VCaP (cell line): ENCODE measurements around the gene EEF1A2.

ENCODE experiments used
- H3K27ac ChIP-seq: fragments of 450-650 bp; 2 replicates; pipeline ENCODE4 v1.5.1; 2017
- TF ChIP-seq, protein P1 (sequence below): fragments of 450-650 bp; conservative IDR thresholded peaks from 2 replicates; pipeline ENCODE4 v1.5.1; 2017; ENCODE audit warnings: mild to moderate bottlenecking, moderate library complexity

Gene EEF1A2

DNA sequence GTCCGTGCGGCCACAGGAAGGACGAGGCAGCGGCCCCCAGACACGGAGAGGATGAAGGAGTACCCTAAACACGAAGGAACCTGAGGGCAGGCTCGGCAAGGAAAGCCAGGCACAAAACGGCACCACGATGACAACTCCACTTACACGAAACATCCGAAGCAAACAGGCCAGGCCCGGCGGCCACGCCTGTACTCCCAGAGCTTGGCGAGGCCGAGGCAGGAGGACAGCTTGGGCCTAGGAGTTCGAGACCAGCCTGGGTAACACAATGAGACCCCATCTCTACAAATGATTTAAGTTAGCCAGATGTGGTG lies 39.9 kb downstream of the EEF1A2 start:
- no peak overlapping the region for H3K27ac ChIP-seq
- TF ChIP-seq, protein P1, sequence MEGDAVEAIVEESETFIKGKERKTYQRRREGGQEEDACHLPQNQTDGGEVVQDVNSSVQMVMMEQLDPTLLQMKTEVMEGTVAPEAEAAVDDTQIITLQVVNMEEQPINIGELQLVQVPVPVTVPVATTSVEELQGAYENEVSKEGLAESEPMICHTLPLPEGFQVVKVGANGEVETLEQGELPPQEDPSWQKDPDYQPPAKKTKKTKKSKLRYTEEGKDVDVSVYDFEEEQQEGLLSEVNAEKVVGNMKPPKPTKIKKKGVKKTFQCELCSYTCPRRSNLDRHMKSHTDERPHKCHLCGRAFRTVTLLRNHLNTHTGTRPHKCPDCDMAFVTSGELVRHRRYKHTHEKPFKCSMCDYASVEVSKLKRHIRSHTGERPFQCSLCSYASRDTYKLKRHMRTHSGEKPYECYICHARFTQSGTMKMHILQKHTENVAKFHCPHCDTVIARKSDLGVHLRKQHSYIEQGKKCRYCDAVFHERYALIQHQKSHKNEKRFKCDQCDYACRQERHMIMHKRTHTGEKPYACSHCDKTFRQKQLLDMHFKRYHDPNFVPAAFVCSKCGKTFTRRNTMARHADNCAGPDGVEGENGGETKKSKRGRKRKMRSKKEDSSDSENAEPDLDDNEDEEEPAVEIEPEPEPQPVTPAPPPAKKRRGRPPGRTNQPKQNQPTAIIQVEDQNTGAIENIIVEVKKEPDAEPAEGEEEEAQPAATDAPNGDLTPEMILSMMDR: no peak

DNA sequence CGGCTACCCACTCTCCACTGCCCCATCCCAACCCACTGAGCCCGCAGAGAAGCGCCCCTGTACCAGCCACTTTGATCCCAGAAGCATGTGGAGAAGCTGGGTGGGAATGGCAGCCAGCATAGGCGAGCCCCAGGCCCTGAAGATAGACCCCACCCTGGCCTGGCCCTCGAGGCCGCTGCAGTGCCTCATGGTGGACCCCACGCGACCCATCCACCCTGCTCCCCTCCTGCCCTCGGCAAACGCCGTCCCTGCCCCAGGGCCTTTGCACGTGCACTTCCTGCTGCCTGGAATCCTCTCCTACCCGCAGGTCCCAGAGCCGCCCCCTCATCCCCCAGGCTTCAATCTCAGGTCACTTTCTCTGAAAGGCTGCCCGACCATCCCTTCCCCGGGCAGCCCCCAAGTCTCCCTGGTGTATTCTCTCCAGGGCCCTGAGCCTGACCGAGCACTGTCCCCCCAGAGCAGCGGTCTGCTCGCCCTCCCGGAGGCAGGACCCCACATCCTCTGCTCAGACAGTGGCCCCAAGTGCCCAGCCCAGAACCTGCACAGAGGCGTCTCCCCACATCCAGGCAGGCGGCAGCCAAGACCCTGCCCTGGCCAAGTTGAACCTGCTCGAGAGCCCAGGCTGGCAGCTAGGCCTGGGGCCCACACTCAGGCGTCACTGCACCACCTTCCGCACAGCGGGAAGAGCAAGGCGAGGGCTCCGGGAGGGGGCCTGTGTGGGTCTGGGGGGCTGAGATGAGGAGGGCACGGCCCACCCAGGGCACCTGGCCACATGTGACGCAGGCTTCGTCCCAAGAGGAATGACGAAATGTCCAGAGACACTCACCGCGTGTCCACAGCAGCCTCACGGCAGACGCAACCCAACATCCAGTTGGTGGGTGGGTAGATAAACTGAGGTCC lies 40.5 kb downstream of the EEF1A2 start:
- no peak overlapping the region for H3K27ac ChIP-seq
- TF ChIP-seq, protein P1: no peak

DNA sequence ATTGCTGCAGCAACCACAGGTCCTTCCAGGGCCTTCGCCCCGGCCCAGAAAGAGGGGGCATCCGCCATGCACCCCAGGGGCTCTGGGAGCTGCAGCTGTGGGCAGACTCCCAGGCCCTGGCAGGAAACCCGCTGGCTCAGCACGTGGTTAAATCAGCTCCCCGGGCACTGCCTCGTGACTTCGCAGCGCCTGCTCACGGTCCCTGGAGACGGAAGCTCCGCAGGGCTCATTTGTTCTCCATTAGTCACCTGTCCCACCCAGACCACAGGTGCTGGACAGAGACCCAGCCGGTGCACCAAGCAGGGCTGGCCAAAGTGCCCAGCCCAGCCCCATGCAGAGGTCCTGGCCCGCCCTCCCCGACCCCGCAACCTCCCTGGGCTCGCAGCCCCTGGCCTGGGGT lies 41.1 kb downstream of the EEF1A2 start:
- TF ChIP-seq, protein P1: no peak
- H3K27ac ChIP-seq: no peak overlapping the region

GRCh38 chr20:63456429-63457284 lies 42.2 kb downstream of the EEF1A2 start:
- H3K27ac ChIP-seq: no peak overlapping the region
- TF ChIP-seq, protein P1: no peak

DNA sequence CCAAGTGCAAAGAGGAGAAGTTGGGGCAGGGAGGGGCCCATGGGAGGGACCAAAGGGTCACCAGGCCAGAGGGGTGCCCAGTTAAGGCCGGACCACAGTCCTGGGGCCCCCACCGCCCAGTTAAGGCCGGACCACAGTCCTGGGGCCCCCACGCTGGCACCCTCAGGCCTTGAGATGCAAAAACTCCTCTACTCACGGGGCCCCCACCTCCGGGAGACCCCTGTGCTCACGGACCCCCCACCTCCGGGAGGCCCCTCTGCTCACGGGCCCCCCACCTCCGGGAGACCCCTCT lies 43.4 kb downstream of the EEF1A2 start:
- TF ChIP-seq, protein P1: no peak
- no peak overlapping the region; the same call in 1 of the 2 replicates for H3K27ac ChIP-seq

DNA sequence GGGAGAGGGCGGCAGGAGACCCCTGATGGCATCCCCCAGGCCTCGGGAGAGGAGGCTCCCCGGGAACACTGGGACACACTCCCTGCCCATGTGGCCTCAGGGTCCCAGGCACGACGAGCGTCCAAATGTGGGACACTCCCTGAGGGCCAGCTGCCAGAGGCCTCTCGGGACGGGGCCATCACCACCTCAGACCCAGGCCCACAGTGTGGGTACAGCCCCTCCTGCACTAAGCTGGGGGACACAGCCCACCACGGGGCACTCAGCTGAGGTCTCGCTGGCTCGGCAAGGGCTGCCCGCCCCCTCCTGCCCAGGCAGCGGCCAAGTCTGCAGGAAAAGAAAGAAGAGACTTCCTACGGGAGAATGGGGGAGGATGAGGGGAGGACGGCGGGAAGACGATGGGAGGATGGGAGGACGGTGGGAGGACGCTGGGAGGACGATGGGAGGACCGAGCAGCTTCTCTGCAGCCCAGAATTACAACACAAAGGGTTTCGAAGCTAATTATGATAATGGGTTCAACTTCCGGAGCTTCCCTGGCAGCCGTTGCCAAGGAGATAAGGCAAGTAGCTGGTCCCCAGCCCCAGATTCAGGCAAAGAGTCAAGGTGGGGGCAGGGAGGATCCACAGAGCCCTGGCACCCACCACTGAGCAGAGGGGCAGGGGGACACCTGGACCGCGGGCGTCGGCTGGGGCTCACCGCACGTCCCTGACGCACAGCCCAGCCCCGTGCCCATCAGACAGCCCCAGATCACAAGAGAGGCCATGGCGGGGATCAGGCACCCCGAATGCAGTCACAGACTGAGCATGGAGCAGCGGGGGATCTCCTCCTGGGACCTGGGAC lies 43.9 kb downstream of the EEF1A2 start:
- H3K27ac ChIP-seq: peak overlapping the region; percentile 64
- TF ChIP-seq, protein P1: no peak
